Activated CD8-positive, alpha-beta memory T cell treated with anti-CD3 and anti-CD28 coated beads, Interleukin-2, amount 50 U/mL, for 4 hours (primary cell): ENCODE results near the gene C12orf60.

Experiments used
- DNase-seq: peaks from one replicate; pipeline ENCODE4 v3.0.0-alpha.2; 2020

The C12orf60 gene

GRCh38 chr12:14840616-14841015 is 37.1 kb downstream of the C12orf60 start:
- no peak for DNase-seq

GRCh38 chr12:14841761-14842160 is 38.3 kb downstream of the C12orf60 start:
- DNase-seq: no peak

- DNase-seq: no peak
Measured at GRCh38 chr12:14842315-14842714, 38.8 kb downstream of the C12orf60 start.

GRCh38 chr12:14843425-14843887 is 40.0 kb downstream of the C12orf60 start, which contains the start of gene ART4:
ART4 (minus strand) TSS chr12:14843526; CDS start chr12:14843113, 413 bp downstream.
- DNase-seq: no peak

GRCh38 chr12:14844401-14844800 is 40.9 kb downstream of the C12orf60 start:
- no peak for DNase-seq

GRCh38 chr12:14845350-14845750 is 41.9 kb downstream of the C12orf60 start:
- peak; percentile 49 for DNase-seq

- no peak for DNase-seq
Measured at GRCh38 chr12:14846042-14846587, 42.6 kb downstream of the C12orf60 start.

- no peak for DNase-seq
Measured at GRCh38 chr12:14846876-14847580, 43.6 kb downstream of the C12orf60 start.

GRCh38 chr12:14849661-14850060 is 46.2 kb downstream of the C12orf60 start:
- no peak for DNase-seq

GRCh38 chr12:14850929-14851663 is 47.6 kb downstream of the C12orf60 start:
- DNase-seq: no peak

GRCh38 chr12:14852880-14853279 is 49.4 kb downstream of the C12orf60 start:
- no peak for DNase-seq

GRCh38 chr12:14853961-14854360 is 50.5 kb downstream of the C12orf60 start:
- DNase-seq: no peak

- no peak for DNase-seq
Measured at GRCh38 chr12:14854586-14855183, 51.2 kb downstream of the C12orf60 start.

GRCh38 chr12:14858513-14858912 is 55.0 kb downstream of the C12orf60 start:
- DNase-seq: no peak

- DNase-seq: no peak
Measured at GRCh38 chr12:14860490-14860889, 57.0 kb downstream of the C12orf60 start.

- DNase-seq: no peak
Measured at GRCh38 chr12:14868916-14869506, 65.5 kb downstream of the C12orf60 start.

- no peak for DNase-seq
Measured at GRCh38 chr12:14871247-14871646, 67.8 kb downstream of the C12orf60 start.

- DNase-seq: no peak
Measured at GRCh38 chr12:14871886-14872285, 68.4 kb downstream of the C12orf60 start.

- DNase-seq: no peak
Measured at GRCh38 chr12:14873440-14874185, 70.1 kb downstream of the C12orf60 start.
